Esophagus squamous epithelium (tissue), 4 donors: ENCODE measurements around the gene TMC3.

ENCODE experiments used
- CTCF ChIP-seq, 6 experiments: fragments of 450-650 bp in 4 of 6; fragments of 200-600 bp in 2 of 6; sonication (generic) in 2 of 6; IDR thresholded peaks; one replicate each; pipeline ENCODE4 v1.5.1; 2016 to 2019; ENCODE audit warnings: antibody characterized with exemption in 6 of 6, mild to moderate bottlenecking in 4 of 6, moderate library complexity in 4 of 6
- POLR2A ChIP-seq, 4 donors: fragments of 450-650 bp; IDR thresholded peaks; one replicate each; pipeline ENCODE4 v1.6.1; 2017; ENCODE audit warnings: antibody characterized with exemption in 4 of 4, mild to moderate bottlenecking in 4 of 4, moderate library complexity in 3 of 4

DNA sequence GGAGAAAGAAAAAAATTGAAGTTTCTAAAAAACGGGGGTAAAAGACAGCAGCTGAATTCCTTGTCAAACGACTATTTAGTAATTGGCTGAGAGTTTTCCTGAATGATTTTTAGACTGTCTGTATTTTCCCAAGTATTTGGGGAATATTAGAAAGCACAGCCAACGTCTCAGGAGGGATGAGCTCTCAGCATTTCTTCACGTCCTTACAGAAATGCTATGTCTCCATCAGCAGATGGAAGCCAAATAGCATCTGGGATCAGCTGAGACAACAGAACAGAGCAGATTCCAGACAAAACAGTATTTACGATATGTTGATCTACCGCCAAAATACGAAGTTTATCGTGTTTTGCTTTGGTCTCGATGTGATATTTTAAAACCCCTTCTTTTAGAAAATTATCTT is 5.3 kb upstream of the TMC3 start:
- no peak for TF ChIP-seq CTCF (IDR thresholded peaks at IDR 0.05)
- TF ChIP-seq POLR2A (IDR thresholded peaks at IDR 0.05): no peak
